SK-N-MC (cell line): ENCODE data around the gene TKTL1.
A peak's percentile ranks its signal among the peaks of the same experiment; 100 is the strongest.

Experiments used
- DNase-seq: peaks from one replicate; pipeline ENCODE4 v3.0.0-alpha.2; 2011; ENCODE audit warnings: low read depth, low spot score
- H3K27ac ChIP-seq: fragments of 200-600 bp; sonication (generic); 2 replicates; pipeline ENCODE4 v1.5.1; 2016; ENCODE audit warnings: mixed run types
- H3K36me3 ChIP-seq: fragments of 200-600 bp; sonication (generic); 2 replicates; pipeline ENCODE4 v1.6.1; 2017; ENCODE audit warnings: antibody characterized with exemption, low read length, mixed read lengths; ENCODE audit not compliant: insufficient read depth
- H3K4me3 ChIP-seq: fragments of 200-600 bp; sonication (generic); 2 replicates; pipeline ENCODE4 v1.5.1; 2016
- H3K9ac ChIP-seq: fragments of 200-600 bp; sonication (generic); 2 replicates; pipeline ENCODE4 v1.8.0; 2017; ENCODE audit warnings: mixed run types, mixed read lengths; ENCODE audit not compliant: insufficient read length
- H3K9me3 ChIP-seq: fragments of 200-600 bp; sonication (generic); 2 replicates; pipeline ENCODE4 v1.6.1; 2017; ENCODE audit warnings: low read depth, mild to moderate bottlenecking, antibody characterized with exemption, low read length, moderate library complexity, mixed read lengths
- EZH2 ChIP-seq: fragments of 200-600 bp; sonication (generic); IDR thresholded peaks from one replicate; pipeline ENCODE4 v1.6.1; 2017; ENCODE audit warnings: antibody characterized with exemption
- FOXP2 ChIP-seq: optimal IDR thresholded peaks from 2 replicates; pipeline ENCODE3; 2011; ENCODE audit warnings: mild to moderate bottlenecking, moderate library complexity; ENCODE audit not compliant: insufficient read depth; ENCODE audit errors: extremely low read length, control extremely low read depth
- POLR2AphosphoS5 ChIP-seq: IDR thresholded peaks from 2 replicates; pipeline ENCODE4 v1.6.1; 2012; ENCODE audit warnings: mild to moderate bottlenecking, low read depth, low read length, borderline replicate concordance

Gene TKTL1

DNA sequence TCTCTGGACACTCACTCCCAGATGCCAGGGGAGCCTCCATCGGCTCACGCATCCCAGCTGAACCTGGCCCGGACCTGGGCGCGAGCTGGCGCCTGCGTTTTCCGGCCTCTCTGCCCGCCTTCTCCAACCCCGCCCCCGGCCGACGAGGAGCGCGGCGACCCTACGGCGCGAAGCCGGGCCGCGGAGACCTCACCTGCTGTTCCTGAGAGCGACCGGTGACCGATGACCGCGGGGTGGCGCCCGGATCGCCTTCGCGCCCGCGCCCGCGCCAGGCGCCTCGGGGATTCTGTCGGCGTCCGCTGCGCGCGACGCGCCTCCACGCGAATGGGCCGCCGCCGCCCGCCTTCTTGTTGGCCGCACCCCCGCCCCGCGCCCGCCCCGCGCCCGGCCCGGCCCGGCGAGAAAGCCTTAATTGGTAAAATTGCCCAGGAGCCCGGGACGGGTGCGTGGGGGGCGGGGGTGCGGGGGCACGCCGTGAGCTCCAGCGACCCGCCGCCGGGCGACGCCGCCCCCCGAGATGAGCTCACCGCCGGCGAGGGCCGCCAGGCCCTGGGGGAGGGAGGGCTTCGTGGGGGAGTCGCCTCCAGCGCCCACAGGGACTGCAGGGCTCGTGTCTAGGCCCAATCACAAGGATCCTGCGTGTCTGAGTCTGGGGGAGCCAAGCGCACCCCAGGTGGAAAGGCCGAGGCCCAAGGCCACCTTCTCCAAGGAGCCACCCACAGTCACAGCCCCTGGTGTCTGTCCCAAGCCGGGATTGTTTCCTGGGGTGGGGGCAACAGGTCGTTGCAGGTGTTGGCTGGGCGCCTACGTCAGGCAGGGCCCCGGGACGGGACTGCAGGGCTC, 78.9 kb downstream of the TKTL1 start, which contains the start of gene FLNA:
Gene FLNA, minus strand, starts transcription at position 322 of the 843 bp plus-strand sequence. CDS start 3,389 bp downstream, outside the sequence.
- peak within 1 kb of the TSS; percentile 77 for H3K4me3 ChIP-seq
- TF ChIP-seq POLR2AphosphoS5 (no peak), EZH2 (no peak), FOXP2 (no peak)
- peak within 1 kb of the TSS; percentile 73; the same call in 1 of the 2 replicates for H3K27ac ChIP-seq
- DNase-seq, result no peak
- peaks cover 6% of the 10 kb centered on the region; the same call in 1 of the 2 replicates for H3K36me3 ChIP-seq
- H3K9ac ChIP-seq, result peak within 1 kb of the TSS; percentile 77
- no peaks in the 10 kb centered on the region for H3K9me3 ChIP-seq

DNA sequence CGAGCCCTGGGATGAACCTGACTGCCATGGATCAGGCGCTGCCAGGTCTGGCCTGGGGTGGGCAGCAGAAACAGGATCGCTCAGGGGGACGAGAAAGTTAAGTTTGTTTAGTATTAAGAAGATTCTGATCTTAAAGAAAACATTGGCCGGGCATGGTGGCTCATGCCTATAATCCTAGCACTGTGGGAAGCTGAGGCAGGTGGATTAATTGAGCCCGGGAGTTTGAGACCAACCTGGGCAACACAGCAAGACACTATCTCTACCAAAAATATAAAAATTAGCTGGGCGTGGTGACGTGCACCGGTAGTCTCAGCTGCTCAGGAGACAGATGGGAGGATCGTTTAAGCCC, 79.5 kb downstream of the TKTL1 start:
- H3K27ac ChIP-seq, result peak overlapping the region; percentile 73; the same call in 1 of the 2 replicates
- no peaks in the 10 kb centered on the region for H3K9me3 ChIP-seq
- H3K36me3 ChIP-seq, result 0 out of 2 replicates have a peak, but pooled peaks cover 2% of the 10 kb centered on the region
- peak overlapping the region; percentile 77 for H3K4me3 ChIP-seq
- no peak for DNase-seq
- no peak for TF ChIP-seq POLR2AphosphoS5
- TF ChIP-seq FOXP2, result no peak
- TF ChIP-seq EZH2, result no peak
- peak overlapping the region; percentile 77 for H3K9ac ChIP-seq

DNA sequence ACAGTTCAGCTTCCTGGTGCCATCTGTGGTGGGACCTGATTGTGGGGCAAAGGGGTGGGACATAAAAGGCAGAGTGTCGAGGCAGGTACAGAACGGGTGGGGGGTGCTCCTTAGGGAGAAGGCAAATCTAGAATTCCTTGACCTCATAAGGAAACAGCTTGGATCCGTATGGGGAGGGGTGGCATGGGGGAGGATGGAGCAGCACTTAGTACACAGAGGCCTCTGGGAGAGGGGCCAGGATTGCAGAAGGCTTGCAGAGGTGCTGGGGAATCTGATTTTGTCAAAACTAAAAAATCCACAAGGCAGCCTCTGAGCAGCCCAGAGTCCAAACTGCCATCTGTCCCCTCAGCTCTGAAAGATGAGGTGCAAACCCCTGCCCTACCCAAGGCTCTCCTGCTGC, 81.2 kb downstream of the TKTL1 start:
- no peaks in the 10 kb centered on the region; the same call in 1 of the 2 replicates for H3K36me3 ChIP-seq
- no peak overlapping the region for H3K9ac ChIP-seq
- TF ChIP-seq FOXP2, result no peak
- no peak for TF ChIP-seq POLR2AphosphoS5
- TF ChIP-seq EZH2, result no peak
- DNase-seq, result no peak
- H3K27ac ChIP-seq, result peak overlapping the region; percentile 96; the same call in 1 of the 2 replicates
- H3K4me3 ChIP-seq, result no peak overlapping the region
- H3K9me3 ChIP-seq, result no peaks in the 10 kb centered on the region

DNA sequence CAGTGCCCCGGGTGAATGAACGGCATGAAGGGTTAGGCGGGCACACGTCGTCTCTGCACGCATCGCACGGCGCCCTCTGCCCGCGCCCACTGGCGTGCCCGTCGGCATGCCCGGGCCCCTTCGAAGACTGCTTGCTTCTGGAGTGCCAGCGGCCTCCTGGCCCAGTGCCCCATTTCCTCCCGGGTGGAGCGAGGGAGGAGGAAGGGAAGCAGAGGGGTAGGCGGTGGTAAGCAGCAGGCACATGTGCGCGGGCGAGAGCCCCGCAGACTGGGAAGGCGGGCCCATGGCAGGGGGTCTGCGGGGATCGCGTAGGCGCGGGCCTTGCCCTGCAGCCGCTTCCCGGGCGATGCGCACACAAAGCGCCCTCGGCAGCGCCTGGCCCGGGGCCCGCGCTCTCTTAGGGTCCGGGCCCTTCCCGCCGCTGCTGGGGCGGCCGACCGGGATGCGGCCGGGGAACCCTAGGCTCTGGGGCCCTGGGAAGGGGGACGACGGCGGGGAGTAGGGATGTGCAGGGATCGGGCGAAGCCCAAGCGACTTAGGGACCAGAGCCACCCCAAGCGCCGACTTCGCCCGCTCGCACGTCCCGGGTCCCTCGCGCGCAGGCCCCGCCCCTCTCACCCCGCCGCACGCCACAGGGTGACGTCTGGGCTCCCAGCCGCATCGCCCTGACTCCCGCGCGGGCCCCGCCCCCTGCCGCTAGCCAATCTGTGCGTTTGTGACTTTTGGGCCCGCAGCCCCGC, 82.6 kb downstream of the TKTL1 start:
- DNase-seq, result no peak
- H3K36me3 ChIP-seq, result no peaks in the 10 kb centered on the region; the same call in 1 of the 2 replicates
- no peaks in the 10 kb centered on the region for H3K9me3 ChIP-seq
- peak overlapping the region; percentile 77 for H3K4me3 ChIP-seq
- peak overlapping the region; percentile 86 for H3K9ac ChIP-seq
- TF ChIP-seq FOXP2, result no peak
- peak; percentile 61; the same call in 1 of the 2 replicates for TF ChIP-seq POLR2AphosphoS5
- peak overlapping the region; percentile 96 for H3K27ac ChIP-seq

DNA sequence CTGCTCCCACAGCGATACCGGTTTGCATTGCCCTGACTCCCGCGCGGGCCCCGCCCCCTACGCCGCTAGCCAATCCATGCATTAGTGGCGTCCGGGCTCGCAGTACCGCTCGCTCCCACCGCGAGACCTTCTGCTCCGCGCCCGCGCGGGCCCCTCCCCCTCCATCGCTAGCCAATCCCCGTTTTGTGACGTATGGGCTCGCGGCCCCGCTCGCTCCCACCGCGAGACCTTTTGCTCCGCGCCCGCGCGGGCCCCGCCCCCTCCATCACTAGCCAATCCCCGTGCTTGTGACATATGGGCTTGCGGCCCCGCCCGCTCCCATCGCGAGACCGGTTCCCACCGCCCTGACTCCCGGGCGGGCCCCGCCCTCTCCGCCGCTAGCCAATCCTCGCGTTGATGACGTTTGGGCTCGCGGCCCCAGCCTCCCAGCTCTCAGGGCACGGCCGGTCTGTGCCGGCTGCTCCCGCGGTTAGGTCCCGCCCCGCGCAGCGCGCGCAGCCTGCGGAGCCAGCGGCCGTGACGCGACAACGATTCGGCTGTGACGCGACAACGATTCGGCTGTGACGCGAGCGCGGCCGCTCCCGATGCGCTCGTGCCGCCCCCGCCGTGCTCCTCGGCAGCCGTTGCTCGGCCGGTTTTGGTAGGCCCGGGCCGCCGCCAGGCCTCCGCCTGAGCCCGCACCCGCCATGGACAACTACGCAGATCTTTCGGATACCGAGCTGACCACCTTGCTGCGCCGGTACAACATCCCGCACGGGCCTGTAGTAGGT, 83.4 kb downstream of the TKTL1 start, which contains the start of gene EMD:
Gene EMD, plus strand, starts transcription at position 497 of the 770 bp plus-strand sequence. Its CDS starts 190 bp downstream, at position 687.
- Histone ChIP-seq H3K27ac (peak within 1 kb of the TSS; percentile 96), H3K4me3 (peak within 1 kb of the TSS; percentile 82), H3K36me3 (no peaks in the 10 kb centered on the region; the same call in 1 of the 2 replicates), H3K9ac (peak within 1 kb of the TSS; percentile 97), H3K9me3 (no peaks in the 10 kb centered on the region)
- DNase-seq, result peak; percentile 80
- TF ChIP-seq EZH2, result no peak
- peak; percentile 66 for TF ChIP-seq POLR2AphosphoS5

DNA sequence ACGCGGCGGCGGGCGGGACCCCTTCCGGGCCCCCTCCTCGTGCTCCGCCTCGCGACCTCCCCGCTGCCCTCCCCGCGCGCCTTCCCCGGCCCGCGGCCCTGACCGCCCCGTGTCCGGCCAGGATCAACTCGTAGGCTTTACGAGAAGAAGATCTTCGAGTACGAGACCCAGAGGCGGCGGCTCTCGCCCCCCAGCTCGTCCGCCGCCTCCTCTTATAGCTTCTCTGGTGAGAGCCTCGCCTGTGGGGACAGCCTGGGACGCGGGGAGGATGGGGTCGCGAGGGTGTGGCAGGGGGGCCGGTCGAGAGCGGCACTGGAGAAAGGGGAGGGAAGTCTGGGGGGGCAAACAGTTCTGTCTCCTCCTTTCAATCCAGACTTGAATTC, 84.0 kb downstream of the TKTL1 start:
- TF ChIP-seq EZH2 (no peak), FOXP2 (no peak), POLR2AphosphoS5 (no peak)
- Histone ChIP-seq H3K9me3 (no peaks in the 10 kb centered on the region), H3K36me3 (no peaks in the 10 kb centered on the region; the same call in 1 of the 2 replicates), H3K4me3 (peak overlapping the region; percentile 82), H3K9ac (peak overlapping the region; percentile 97), H3K27ac (peak overlapping the region; percentile 85)
- no peak for DNase-seq
